ENCODE results near the gene CLCN7. TPM values are rescaled to one million over a fixed set of nuclear protein-coding genes. Genes with fewer than 3 reads are reported as not detected.

CLCN7 gene
- total RNA-seq, 1 experiment from 2014 or later = 110 TPM

GRCh38 chr16:1511662-1512569, 37.1 kb upstream of the CLCN7 start:
- Histone ChIP-seq H3F3A (ENCODE audit: insufficient read depth, low read depth) (peaks cover 7% of the 10 kb centered on the region; the same call in 1 of the 2 replicates), H3K4me1 (replicated peaks; ENCODE audit: insufficient read depth) (no peaks in the 10 kb centered on the region), H3K27me3 (ENCODE audit: insufficient read depth, low read depth) (no peaks in the 10 kb centered on the region), H3K4me3 (no peak overlapping the region), H2AFZ (no peak overlapping the region), H3K4me2 (no peak overlapping the region), H3K9me2 (ENCODE audit: insufficient read depth) (no peaks in the 10 kb centered on the region), H3K27ac (no peak overlapping the region), H3K36me3 (ENCODE audit: low read depth) (no peaks in the 10 kb centered on the region), H4K20me1 (ENCODE audit: insufficient read depth) (no peaks in the 10 kb centered on the region), H3K9me3 (ENCODE audit: insufficient read depth, low read depth) (no peaks in the 10 kb centered on the region), H3K79me2 (ENCODE audit: low read depth) (no peaks in the 10 kb centered on the region)
- BruUV-seq (replicated peaks) = no TSS peak
- CTCF ChIA-PET = interaction anchor here (0.5 to 0.6 kb wide), 2 partner anchors 35 to 1484 kb away, joined by 3 to 7 read pairs; no protein-coding TSS in a partner anchor
- TF ChIP-seq CTCF (conservative IDR thresholded peaks at IDR 0.05) (no peak), EZH2 (IDR thresholded peaks at IDR 0.05; ENCODE audit: low read depth) (no peak)
- intact Hi-C loops (cut with micrococcal nuclease; ENCODE audit: unreplicated experiment) = no loop called here
- DNase-seq = no peak
- POLR2A ChIA-PET (ENCODE audit: unreplicated experiment) = interaction anchor here (0.6 to 0.7 kb wide), 2 partner anchors 104 to 1746 kb away, joined by 3 to 6 read pairs; no protein-coding TSS in a partner anchor

- intact Hi-C loops (cut with micrococcal nuclease; ENCODE audit: unreplicated experiment) = no loop called here
- Histone ChIP-seq H3K4me2 (no peak overlapping the region), H4K20me1 (ENCODE audit: insufficient read depth) (no peaks in the 10 kb centered on the region), H3K27me3 (ENCODE audit: insufficient read depth, low read depth) (no peaks in the 10 kb centered on the region), H3K36me3 (ENCODE audit: low read depth) (no peaks in the 10 kb centered on the region), H3K9me2 (ENCODE audit: insufficient read depth) (no peaks in the 10 kb centered on the region), H3K27ac (no peak overlapping the region), H3K79me2 (ENCODE audit: low read depth) (no peaks in the 10 kb centered on the region), H2AFZ (no peak overlapping the region), H3K4me1 (replicated peaks; ENCODE audit: insufficient read depth) (no peaks in the 10 kb centered on the region), H3K4me3 (no peak overlapping the region), H3K9me3 (ENCODE audit: insufficient read depth, low read depth) (no peaks in the 10 kb centered on the region), H3F3A (ENCODE audit: insufficient read depth, low read depth) (peaks cover 4% of the 10 kb centered on the region; the same call in 1 of the 2 replicates)
- POLR2A ChIA-PET (ENCODE audit: unreplicated experiment) = interaction anchor here (0.7 kb wide), 1 partner anchor 196 kb away, joined by 7 read pairs; no protein-coding TSS in a partner anchor
- BruUV-seq (replicated peaks) = no TSS peak
- no peak for DNase-seq
- CTCF ChIA-PET = no interaction called here
- TF ChIP-seq CTCF (conservative IDR thresholded peaks at IDR 0.05) = no peak
These were observed 36.1 kb upstream of the CLCN7 start for GRCh38 chr16:1510941-1511351.

GRCh38 chr16:1510272-1510671, 35.4 kb upstream of the CLCN7 start:
- TF ChIP-seq EZH2 (IDR thresholded peaks at IDR 0.05; ENCODE audit: low read depth) (no peak), CTCF (conservative IDR thresholded peaks at IDR 0.05) (no peak)
- POLR2A ChIA-PET (ENCODE audit: unreplicated experiment) = interaction anchor here (0.7 kb wide), 1 partner anchor 196 kb away, joined by 7 read pairs; no protein-coding TSS in a partner anchor
- no peaks in the 10 kb centered on the region for H3K4me1 ChIP-seq (replicated peaks; ENCODE audit: insufficient read depth)
- H3K36me3 ChIP-seq (ENCODE audit: low read depth) = no peaks in the 10 kb centered on the region
- H4K20me1 ChIP-seq (ENCODE audit: insufficient read depth) = no peaks in the 10 kb centered on the region
- BruUV-seq (replicated peaks) = no TSS peak
- no peak overlapping the region for H3K27ac ChIP-seq
- CTCF ChIA-PET = no interaction called here
- H3K9me3 ChIP-seq (ENCODE audit: insufficient read depth, low read depth) = no peaks in the 10 kb centered on the region
- H2AFZ ChIP-seq = no peak overlapping the region
- intact Hi-C loops (cut with micrococcal nuclease; ENCODE audit: unreplicated experiment) = no loop called here
- no peaks in the 10 kb centered on the region for H3K9me2 ChIP-seq (ENCODE audit: insufficient read depth)
- no peak overlapping the region for H3K4me2 ChIP-seq
- no peak overlapping the region for H3K4me3 ChIP-seq
- no peaks in the 10 kb centered on the region for H3K79me2 ChIP-seq (ENCODE audit: low read depth)
- H3F3A ChIP-seq (ENCODE audit: insufficient read depth, low read depth) = peaks cover 4% of the 10 kb centered on the region; the same call in 1 of the 2 replicates
- no peaks in the 10 kb centered on the region for H3K27me3 ChIP-seq (ENCODE audit: insufficient read depth, low read depth)
- no peak for DNase-seq

Data from PC-9 (cell line).